ENCODE results near the gene METTL15.

The METTL15 gene

GRCh38 chr11:28107191-28107749, 918 bp upstream of the METTL15 start:
- no peaks in the 10 kb centered on the region for H3K27me3 ChIP-seq (replicated peaks; ENCODE audit: insufficient read depth, low read length)
- H3K9me2 ChIP-seq (replicated peaks; ENCODE audit: insufficient read depth, low read length), result no peaks in the 10 kb centered on the region
- H2AFZ ChIP-seq (ENCODE audit: low read length), result peak overlapping the region; percentile 89
- peaks cover 19% of the 10 kb centered on the region for H3F3A ChIP-seq (ENCODE audit: insufficient read depth, low read length)
- no peak for TF ChIP-seq CTCF (IDR thresholded peaks at IDR 0.05; ENCODE audit: low read length)
- H3K9me3 ChIP-seq (replicated peaks; ENCODE audit: insufficient read depth, low read length), result no peaks in the 10 kb centered on the region
- peaks cover 24% of the 10 kb centered on the region for H3K4me1 ChIP-seq (ENCODE audit: low read length)
- H3K9ac ChIP-seq (ENCODE audit: low read length), result peak overlapping the region; percentile 88
- H4K20me1 ChIP-seq (ENCODE audit: insufficient read depth, low read length), result no peaks in the 10 kb centered on the region
- DNase-seq, result peak; percentile 36
- peaks cover 88% of the 10 kb centered on the region for H3K79me2 ChIP-seq (ENCODE audit: low read length)
- no peaks in the 10 kb centered on the region for H3K36me3 ChIP-seq (replicated peaks; ENCODE audit: insufficient read depth, low read length)
- H3K4me3 ChIP-seq (ENCODE audit: low read length), result peak overlapping the region; percentile 94
- H3K4me2 ChIP-seq (ENCODE audit: low read depth, low read length), result peak overlapping the region; percentile 87
- H3K27ac ChIP-seq (ENCODE audit: low read length), result peak overlapping the region; percentile 90

DNA sequence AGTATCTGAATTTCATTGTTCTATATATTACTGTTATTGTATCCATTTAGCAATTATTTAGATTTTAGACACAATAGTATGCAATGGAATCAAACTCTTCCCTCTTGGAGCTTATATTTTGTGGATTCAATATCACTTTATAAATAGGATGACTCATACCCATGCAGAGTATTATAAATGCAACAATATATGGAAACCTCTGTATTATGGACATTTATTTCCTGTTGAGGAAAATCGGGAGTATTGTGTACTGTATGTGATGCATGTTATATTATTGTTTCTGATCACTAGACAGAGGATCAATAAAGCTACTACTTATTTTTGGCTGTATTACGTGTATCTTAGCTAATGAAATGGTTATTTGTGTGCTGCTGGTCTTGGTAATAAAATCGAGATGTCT, 770 bp downstream of the METTL15 start:
- no peaks in the 10 kb centered on the region for H3K9me2 ChIP-seq (replicated peaks; ENCODE audit: insufficient read depth, low read length)
- no peaks in the 10 kb centered on the region for H3K36me3 ChIP-seq (replicated peaks; ENCODE audit: insufficient read depth, low read length)
- H3K79me2 ChIP-seq (ENCODE audit: low read length), result peaks cover 79% of the 10 kb centered on the region
- no peaks in the 10 kb centered on the region for H3K9me3 ChIP-seq (replicated peaks; ENCODE audit: insufficient read depth, low read length)
- peak overlapping the region; percentile 81 for H3K4me2 ChIP-seq (ENCODE audit: low read depth, low read length)
- no peak for DNase-seq
- peaks cover 19% of the 10 kb centered on the region for H3F3A ChIP-seq (ENCODE audit: insufficient read depth, low read length)
- H3K4me1 ChIP-seq (ENCODE audit: low read length), result peaks cover 24% of the 10 kb centered on the region
- peak overlapping the region; percentile 90; the same call in 1 of the 2 replicates for H3K27ac ChIP-seq (ENCODE audit: low read length)
- H3K27me3 ChIP-seq (replicated peaks; ENCODE audit: insufficient read depth, low read length), result no peaks in the 10 kb centered on the region
- peak overlapping the region; percentile 65 for H3K4me3 ChIP-seq (ENCODE audit: low read length)
- no peaks in the 10 kb centered on the region for H4K20me1 ChIP-seq (ENCODE audit: insufficient read depth, low read length)
- TF ChIP-seq EZH2phosphoT487 (IDR thresholded peaks at IDR 0.05; ENCODE audit: low read length) (no peak), EZH2 (optimal IDR thresholded peaks at IDR 0.05; ENCODE audit: low read depth, low read length) (no peak), CTCF (IDR thresholded peaks at IDR 0.05; ENCODE audit: low read length) (no peak)
- no peak overlapping the region; the same call in 1 of the 2 replicates for H2AFZ ChIP-seq (ENCODE audit: low read length)
- H3K9ac ChIP-seq (ENCODE audit: low read length), result peak overlapping the region; percentile 86

- Histone ChIP-seq H3K4me1 (ENCODE audit: low read length) (peaks cover 24% of the 10 kb centered on the region), H3K36me3 (replicated peaks; ENCODE audit: insufficient read depth, low read length) (no peaks in the 10 kb centered on the region), H3K9me3 (replicated peaks; ENCODE audit: insufficient read depth, low read length) (no peaks in the 10 kb centered on the region), H3K27me3 (replicated peaks; ENCODE audit: insufficient read depth, low read length) (no peaks in the 10 kb centered on the region), H4K20me1 (ENCODE audit: insufficient read depth, low read length) (no peaks in the 10 kb centered on the region), H3K9ac (ENCODE audit: low read length) (peak overlapping the region; percentile 86), H2AFZ (ENCODE audit: low read length) (peak overlapping the region; percentile 71), H3K27ac (ENCODE audit: low read length) (peak overlapping the region; percentile 76), H3K9me2 (replicated peaks; ENCODE audit: insufficient read depth, low read length) (no peaks in the 10 kb centered on the region), H3K4me2 (ENCODE audit: low read depth, low read length) (peak overlapping the region; percentile 81), H3K79me2 (ENCODE audit: low read length) (peaks cover 70% of the 10 kb centered on the region), H3F3A (ENCODE audit: insufficient read depth, low read length) (peaks cover 19% of the 10 kb centered on the region), H3K4me3 (ENCODE audit: low read length) (peak overlapping the region; percentile 79)
- TF ChIP-seq EZH2 (optimal IDR thresholded peaks at IDR 0.05; ENCODE audit: low read depth, low read length), result no peak
- peak; percentile 76 for DNase-seq
Observed at GRCh38 chr11:28110108-28110820, 2.1 kb downstream of the METTL15 start.

- H2AFZ ChIP-seq (ENCODE audit: low read length), result peak overlapping the region; percentile 71
Observed at GRCh38 chr11:28110821-28111200, 2.6 kb downstream of the METTL15 start.

More at GRCh38 chr11:28110821-28111200, 2.6 kb downstream of the METTL15 start:
- Histone ChIP-seq H3K9ac (ENCODE audit: low read length) (peak overlapping the region; percentile 86), H3K36me3 (replicated peaks; ENCODE audit: insufficient read depth, low read length) (no peaks in the 10 kb centered on the region), H3K9me2 (replicated peaks; ENCODE audit: insufficient read depth, low read length) (no peaks in the 10 kb centered on the region), H3K4me1 (ENCODE audit: low read length) (peaks cover 20% of the 10 kb centered on the region), H3F3A (ENCODE audit: insufficient read depth, low read length) (peaks cover 19% of the 10 kb centered on the region), H3K9me3 (replicated peaks; ENCODE audit: insufficient read depth, low read length) (no peaks in the 10 kb centered on the region), H3K4me3 (ENCODE audit: low read length) (peak overlapping the region; percentile 79), H4K20me1 (ENCODE audit: insufficient read depth, low read length) (no peaks in the 10 kb centered on the region), H3K4me2 (ENCODE audit: low read depth, low read length) (peak overlapping the region; percentile 81), H3K27me3 (replicated peaks; ENCODE audit: insufficient read depth, low read length) (no peaks in the 10 kb centered on the region), H3K79me2 (ENCODE audit: low read length) (peaks cover 64% of the 10 kb centered on the region), H3K27ac (ENCODE audit: low read length) (peak overlapping the region; percentile 76)
- TF ChIP-seq EZH2 (optimal IDR thresholded peaks at IDR 0.05; ENCODE audit: low read depth, low read length) (no peak), EZH2phosphoT487 (IDR thresholded peaks at IDR 0.05; ENCODE audit: low read length) (no peak), CTCF (IDR thresholded peaks at IDR 0.05; ENCODE audit: low read length) (no peak)
- no peak for DNase-seq

Measured in MM.1S (cell line).